GM23248 (cell line): ENCODE measurements around the gene KRTAP20-1. TPM values are rescaled to one million over a fixed set of nuclear protein-coding genes. Genes with fewer than 3 reads are reported as not detected.

Source experiments
- DNase-seq: peaks from one replicate; pipeline ENCODE4 v3.0.0-alpha.2; 2015
- H2AFZ ChIP-seq: fragments of 200-600 bp; sonication (generic); 2 replicates; pipeline ENCODE4 v1.6.1; 2016; ENCODE audit warnings: antibody characterized with exemption
- H3F3A ChIP-seq: fragments of 200-600 bp; sonication (generic); 2 replicates; pipeline ENCODE4 v1.6.1; 2016; ENCODE audit warnings: mild to moderate bottlenecking, antibody characterized with exemption, mixed run types; ENCODE audit not compliant: insufficient read depth
- H3K27ac ChIP-seq: fragments of 200-600 bp; sonication (generic); 2 replicates; pipeline ENCODE4 v1.5.1; 2016; ENCODE audit warnings: mild to moderate bottlenecking
- H3K27me3 ChIP-seq: fragments of 200-600 bp; sonication (generic); replicated peaks from 2 replicates; pipeline ENCODE4 v1.6.1; 2016; ENCODE audit warnings: mild to moderate bottlenecking; ENCODE audit not compliant: insufficient read depth
- H3K36me3 ChIP-seq: fragments of 200-600 bp; sonication (generic); 2 replicates; pipeline ENCODE4 v1.6.1; 2016; ENCODE audit warnings: low read depth, mild to moderate bottlenecking
- H3K4me1 ChIP-seq: fragments of 200-600 bp; sonication (generic); 2 replicates; pipeline ENCODE4 v1.6.1; 2016; ENCODE audit warnings: mild to moderate bottlenecking; ENCODE audit not compliant: insufficient read depth
- H3K4me2 ChIP-seq: fragments of 200-600 bp; sonication (generic); one replicate; pipeline ENCODE4 v1.6.1; 2016; ENCODE audit warnings: mild to moderate bottlenecking; ENCODE audit not compliant: unreplicated experiment
- H3K4me3 ChIP-seq: fragments of 200-600 bp; sonication (generic); 2 replicates; pipeline ENCODE4 v1.5.1; 2016; ENCODE audit warnings: mild to moderate bottlenecking
- H3K79me2 ChIP-seq: fragments of 200-600 bp; sonication (generic); 2 replicates; pipeline ENCODE4 v1.6.1; 2016; ENCODE audit warnings: mild to moderate bottlenecking; ENCODE audit not compliant: insufficient read depth
- H3K9ac ChIP-seq: fragments of 200-600 bp; sonication (generic); 2 replicates; pipeline ENCODE4 v1.6.1; 2016; ENCODE audit warnings: mild to moderate bottlenecking
- H3K9me2 ChIP-seq: fragments of 200-600 bp; sonication (generic); 2 replicates; pipeline ENCODE4 v1.6.1; 2016; ENCODE audit warnings: mixed run types, mild to moderate bottlenecking, moderate library complexity; ENCODE audit not compliant: insufficient read depth
- H3K9me3 ChIP-seq: fragments of 200-600 bp; sonication (generic); one replicate; pipeline ENCODE4 v1.6.1; 2017; ENCODE audit warnings: low read depth
- H4K20me1 ChIP-seq: fragments of 200-600 bp; sonication (generic); 2 replicates; pipeline ENCODE4 v1.6.0; 2016; ENCODE audit not compliant: insufficient read depth
- EZH2 ChIP-seq: fragments of 200-600 bp; sonication (generic); IDR thresholded peaks from 2 replicates; pipeline ENCODE4 v1.6.1; 2018; ENCODE audit warnings: antibody characterized with exemption, mild to moderate bottlenecking; ENCODE audit not compliant: insufficient read depth, poor library complexity, severe bottlenecking
- EZH2phosphoT487 ChIP-seq: fragments of 200-600 bp; sonication (generic); IDR thresholded peaks from 2 replicates; pipeline ENCODE4 v1.6.1; 2018; ENCODE audit warnings: antibody characterized with exemption, moderate library complexity, mild to moderate bottlenecking, low read depth; ENCODE audit not compliant: insufficient read depth
- WGBS, 2 experiments: methylation state at CpG; one replicate each; pipeline ENCODE4 v1.1.6; 2015 to 2017; ENCODE audit warnings: low lambda C conversion rate in 2 of 2, low coverage in 1 of 2; ENCODE audit errors: missing lambda C conversion rate in 2 of 2; 5-methylcytosine and 5-hydroxymethylcytosine counted together
- in situ Hi-C: fragments of 300-500 bp; cut with MboI; formaldehyde crosslinking; loops from 2 replicates; pipeline ENCODE4 v1.15.0; 2020
- polyA plus RNA-seq: library from polyadenylated mRNA; unstranded; fragments of >200 nt; fragmentation: Nextera tagmentation; extraction: Ambion mirVana; gene quantifications from 2 replicates; pipeline ENCODE4 v1.2.1, GENCODE V29; 2016
- total RNA-seq: library from RNA; depleted of rRNA; stranded (reverse); fragments of >200 nt; shearing (Covaris generic); gene quantifications from 2 replicates; pipeline ENCODE4 v1.2.3, GENCODE V29; 2014

The KRTAP20-1 gene
- total and polyA plus RNA-seq, 2 experiments from 2014 or later, result not detected

DNA sequence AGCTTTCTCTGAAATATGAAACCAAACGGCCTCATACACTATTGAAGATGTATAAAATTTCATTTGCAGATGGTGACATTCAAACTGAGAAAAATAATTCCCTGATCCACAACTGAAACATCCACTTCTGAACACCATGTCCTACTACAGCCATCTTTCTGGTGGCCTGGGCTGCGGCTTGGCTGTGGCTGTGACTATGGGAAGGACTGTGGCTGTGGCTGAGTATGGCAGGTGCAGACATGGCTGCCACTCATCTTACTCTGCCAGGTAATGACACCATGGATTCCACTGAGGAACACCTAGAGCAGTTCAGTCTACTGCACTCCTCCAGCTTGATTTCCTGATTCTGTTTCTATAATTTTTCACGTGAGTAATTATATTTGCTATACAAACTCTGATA, 4.3 kb downstream of the KRTAP20-1 start, which contains the start of gene KRTAP20-4:
TSS of gene KRTAP20-4 (plus strand) at position 106 of the 400 bp plus-strand sequence.
- no peak within 1 kb of the TSS for H3K4me2 ChIP-seq
- H3K79me2 ChIP-seq, result no peaks in the 10 kb centered on the region
- no peak within 1 kb of the TSS for H3K9ac ChIP-seq
- H3F3A ChIP-seq, result no peaks in the 10 kb centered on the region
- H3K4me3 ChIP-seq, result no peak within 1 kb of the TSS
- no peak within 1 kb of the TSS for H3K27ac ChIP-seq
- H3K36me3 ChIP-seq, result no peaks in the 10 kb centered on the region
- no peaks in the 10 kb centered on the region for H3K9me2 ChIP-seq
- 11 to 17% methylated on average over 3 of the region's 3 CpGs for WGBS, 2 experiments
- no peaks in the 10 kb centered on the region for H3K27me3 ChIP-seq
- H3K4me1 ChIP-seq, result no peaks in the 10 kb centered on the region
- no peak for DNase-seq
- TF ChIP-seq EZH2 (no peak), EZH2phosphoT487 (no peak)
- no peaks in the 10 kb centered on the region for H4K20me1 ChIP-seq
- in situ Hi-C loops, result no loop called here
- H3K9me3 ChIP-seq, result no peaks in the 10 kb centered on the region
- H2AFZ ChIP-seq, result no peak within 1 kb of the TSS

DNA sequence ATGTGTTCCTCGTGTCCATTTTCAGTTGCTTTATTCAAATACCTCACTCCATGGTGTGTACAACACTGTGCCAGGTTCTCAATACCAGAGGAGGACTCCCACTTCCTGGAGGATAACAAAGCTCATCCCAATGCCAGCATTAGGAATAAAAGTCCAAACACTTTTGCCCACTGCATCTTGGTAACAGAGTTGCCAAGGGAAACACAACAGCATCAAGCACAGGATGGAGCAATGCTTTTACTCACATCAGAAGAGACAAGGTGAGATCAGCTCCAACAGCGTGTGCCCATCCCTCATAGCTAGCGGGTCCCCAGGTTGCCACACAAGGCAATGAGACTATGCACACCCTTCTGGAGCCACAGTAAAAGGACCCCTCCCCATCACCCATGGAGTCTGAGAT, 7.1 kb downstream of the KRTAP20-1 start:
- no peaks in the 10 kb centered on the region for H3K79me2 ChIP-seq
- no peak overlapping the region for H2AFZ ChIP-seq
- no peak overlapping the region for H3K4me3 ChIP-seq
- DNase-seq, result no peak
- H3K9ac ChIP-seq, result no peak overlapping the region
- no peaks in the 10 kb centered on the region for H3K9me2 ChIP-seq
- H3K9me3 ChIP-seq, result no peaks in the 10 kb centered on the region
- 17 to 22% methylated on average over 3 of the region's 3 CpGs for WGBS, 2 experiments
- H3K36me3 ChIP-seq, result no peaks in the 10 kb centered on the region
- H3F3A ChIP-seq, result no peaks in the 10 kb centered on the region
- H3K27me3 ChIP-seq, result no peaks in the 10 kb centered on the region
- no peak overlapping the region for H3K27ac ChIP-seq
- TF ChIP-seq EZH2, result no peak
- no peak for TF ChIP-seq EZH2phosphoT487
- in situ Hi-C loops, result no loop called here
- H3K4me2 ChIP-seq, result no peak overlapping the region
- H3K4me1 ChIP-seq, result no peaks in the 10 kb centered on the region
- no peaks in the 10 kb centered on the region for H4K20me1 ChIP-seq

GRCh38 chr21:30625449-30626165, 9.4 kb downstream of the KRTAP20-1 start:
- Histone ChIP-seq H3K27me3 (no peaks in the 10 kb centered on the region), H3K4me1 (no peaks in the 10 kb centered on the region), H3F3A (no peaks in the 10 kb centered on the region), H3K9ac (no peak overlapping the region), H3K9me3 (peaks cover 4% of the 10 kb centered on the region), H3K27ac (no peak overlapping the region), H4K20me1 (no peaks in the 10 kb centered on the region), H3K9me2 (no peaks in the 10 kb centered on the region), H2AFZ (no peak overlapping the region), H3K79me2 (no peaks in the 10 kb centered on the region), H3K4me2 (no peak overlapping the region), H3K36me3 (no peaks in the 10 kb centered on the region), H3K4me3 (no peak overlapping the region)
- TF ChIP-seq EZH2, result no peak
- no peak for TF ChIP-seq EZH2phosphoT487
- WGBS, 2 experiments, result 12 to 20% methylated on average over 4 of the region's 4 CpGs
- no peak for DNase-seq
- in situ Hi-C loops, result no loop called here

GRCh38 chr21:30628109-30628508, 11.9 kb downstream of the KRTAP20-1 start:
- Histone ChIP-seq H3F3A (no peaks in the 10 kb centered on the region), H3K9ac (no peak overlapping the region), H3K4me1 (no peaks in the 10 kb centered on the region), H3K4me2 (no peak overlapping the region), H3K9me3 (peaks cover 4% of the 10 kb centered on the region), H3K9me2 (no peaks in the 10 kb centered on the region), H3K79me2 (no peaks in the 10 kb centered on the region), H3K4me3 (no peak overlapping the region), H3K36me3 (no peaks in the 10 kb centered on the region), H4K20me1 (no peaks in the 10 kb centered on the region), H3K27me3 (no peaks in the 10 kb centered on the region), H2AFZ (no peak overlapping the region), H3K27ac (no peak overlapping the region)
- in situ Hi-C loops, result no loop called here
- WGBS, 2 experiments, result 20 to 21% methylated on average over 4 of the region's 4 CpGs
- DNase-seq, result no peak
- no peak for TF ChIP-seq EZH2phosphoT487
- no peak for TF ChIP-seq EZH2
